GM18519 (cell line): ENCODE results near the gene PLXNA3.
A peak's percentile ranks its signal among the peaks of the same experiment; 100 is the strongest.

Source experiments
- ATAC-seq: cut with Tn5 transposase; IDR thresholded peaks from one replicate; pipeline ENCODE4 v1.9.1; 2021; ENCODE audit warnings: mild to moderate bottlenecking, moderate library complexity; ENCODE audit not compliant: unreplicated experiment, low FRiP score

Gene PLXNA3

GRCh38 chrX:154476821-154477220 is 18.7 kb downstream of the PLXNA3 start:
- ATAC-seq = no peak

- no peak for ATAC-seq
Measured at GRCh38 chrX:154477891-154478477, 19.9 kb downstream of the PLXNA3 start.

- peak; percentile 68 for ATAC-seq
Measured at GRCh38 chrX:154478728-154479622, 20.9 kb downstream of the PLXNA3 start, which contains the start of gene LAGE3. Gene LAGE3, minus strand, starts transcription at chrX:154479281. Its CDS starts 366 bp downstream, at chrX:154478915.

DNA sequence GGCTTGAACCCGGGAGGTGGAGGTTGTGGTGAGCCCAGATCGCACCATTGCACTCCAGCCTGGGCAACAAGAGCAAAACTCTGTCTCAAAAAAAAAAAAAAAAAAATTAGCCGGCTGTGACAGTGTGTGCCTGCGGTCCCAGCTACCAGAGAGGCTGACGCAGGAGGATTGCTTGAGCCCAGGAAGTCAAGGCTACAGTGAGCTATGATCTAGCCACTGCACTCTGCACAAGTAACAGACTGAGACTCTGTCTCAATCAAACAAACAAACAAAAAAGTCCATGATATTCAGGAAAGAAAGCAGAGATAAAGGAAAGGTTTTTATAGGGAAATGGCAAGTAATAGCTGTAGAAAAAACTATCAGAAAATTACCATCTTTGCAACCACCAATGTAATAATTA is 23.1 kb downstream of the PLXNA3 start:
- no peak for ATAC-seq

DNA sequence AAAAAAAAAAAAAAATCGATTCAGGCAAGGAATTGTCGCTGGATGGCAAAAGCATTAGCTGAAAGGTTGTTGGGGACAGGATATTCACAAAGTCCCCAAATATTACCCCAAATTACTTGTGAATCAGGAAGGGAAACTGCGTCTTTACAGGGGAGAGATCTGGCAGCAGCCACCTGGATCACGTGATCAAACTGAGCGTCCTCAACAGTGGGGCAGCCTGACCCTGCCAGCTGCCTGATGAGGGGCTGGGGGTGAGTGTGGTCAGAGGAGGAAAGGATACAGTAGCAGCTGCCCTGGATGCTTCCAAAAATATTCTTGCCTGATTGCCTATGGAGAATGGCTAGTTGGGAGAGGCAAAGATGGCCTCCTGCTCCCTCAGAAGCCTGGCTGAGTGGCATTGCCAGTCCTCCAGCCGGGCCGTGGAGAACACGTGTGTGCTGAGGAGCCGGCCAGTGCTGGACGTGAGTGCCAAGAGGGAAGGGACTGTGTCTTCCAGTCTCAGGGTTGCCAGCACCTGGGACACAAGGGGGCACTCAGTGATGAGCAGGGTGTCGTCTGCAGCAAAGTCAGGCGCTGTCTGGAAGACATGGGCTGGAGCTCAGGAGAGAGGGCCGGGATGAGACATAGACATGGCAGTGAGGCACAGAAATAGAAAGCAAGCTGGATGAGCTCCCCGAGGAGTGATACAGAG is 24.0 kb downstream of the PLXNA3 start:
- no peak for ATAC-seq

GRCh38 chrX:154482786-154483185 is 24.7 kb downstream of the PLXNA3 start:
- ATAC-seq = no peak

DNA sequence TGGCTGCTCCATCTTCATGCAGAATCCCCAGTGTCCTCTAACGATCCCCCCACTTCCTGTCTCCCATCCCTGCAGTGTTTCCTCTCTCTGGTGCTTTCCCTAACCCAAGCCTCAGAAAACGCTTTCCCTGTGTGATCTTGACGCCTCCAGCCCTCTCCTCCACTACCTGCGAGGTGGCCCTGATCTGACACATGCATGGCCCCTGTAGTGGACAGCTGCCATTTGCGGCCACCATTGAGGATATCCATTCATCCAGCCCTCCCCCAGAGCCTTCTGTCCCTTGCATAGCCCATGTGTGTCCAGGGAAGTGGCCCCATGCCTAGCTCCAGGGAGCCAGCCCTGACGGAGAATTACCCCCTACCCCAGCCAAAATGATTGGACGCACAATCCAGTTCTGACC is 25.2 kb downstream of the PLXNA3 start:
- no peak for ATAC-seq

DNA sequence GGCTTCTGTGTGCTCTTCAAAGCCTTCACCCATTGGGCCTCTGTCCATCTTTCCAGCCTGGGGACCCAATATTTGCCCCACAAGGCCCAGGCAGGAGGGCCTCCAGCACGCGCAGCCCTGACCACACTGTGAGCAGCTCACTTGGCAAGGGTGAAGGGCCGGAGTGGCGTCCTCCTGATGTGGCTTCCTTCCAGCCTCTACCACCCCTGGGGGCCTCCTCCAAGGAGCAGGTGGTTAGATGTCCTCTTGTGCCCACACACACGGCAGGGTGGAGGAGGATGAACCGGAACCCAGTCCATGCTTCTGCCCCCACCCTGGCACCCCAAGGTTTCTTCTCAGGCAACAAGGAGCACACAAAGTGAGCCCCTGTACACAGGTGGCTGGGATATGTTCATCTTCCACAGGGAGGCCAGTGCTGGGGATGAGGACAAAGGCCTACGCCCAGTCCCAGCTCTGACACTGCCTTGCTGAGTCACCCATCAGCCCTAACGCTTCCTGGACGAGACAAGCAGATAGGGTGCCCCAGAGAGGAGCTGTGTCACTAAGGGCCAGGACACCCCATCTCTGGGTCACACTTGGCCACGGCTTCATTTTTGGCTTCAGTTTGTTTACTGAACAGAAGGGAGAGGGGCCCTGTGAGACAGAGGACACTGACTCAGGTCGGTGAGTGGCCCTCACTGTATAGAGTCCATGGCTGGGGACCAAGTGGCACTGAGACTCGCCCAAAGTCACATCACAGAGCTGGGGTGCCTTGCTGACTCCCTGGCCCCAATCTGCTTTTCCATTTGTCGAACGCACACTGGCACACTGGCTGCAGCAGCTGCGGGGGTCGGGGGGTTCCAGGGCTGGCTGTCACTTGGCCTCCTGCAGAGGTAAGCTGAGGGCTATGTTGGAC is 26.4 kb downstream of the PLXNA3 start:
- ATAC-seq = no peak

- ATAC-seq = no peak
Measured at GRCh38 chrX:154485150-154486051, 27.3 kb downstream of the PLXNA3 start.

DNA sequence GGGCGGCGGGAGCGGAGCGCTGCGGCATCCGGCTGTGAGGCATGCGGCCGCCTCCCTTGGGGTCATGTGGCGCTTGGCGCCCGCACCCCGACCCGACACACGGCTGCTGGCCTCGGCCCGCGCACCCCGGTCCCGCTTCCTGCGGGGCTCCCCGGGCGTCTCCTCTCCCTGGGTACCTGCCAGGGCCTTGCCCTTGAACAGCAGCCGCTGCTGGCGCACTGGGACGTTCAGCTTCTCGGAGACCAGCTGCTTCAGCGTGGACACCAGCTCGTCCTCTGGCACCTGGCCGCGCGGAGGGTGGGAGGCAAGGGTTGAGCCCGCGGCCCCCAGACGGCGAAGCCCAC is 27.9 kb downstream of the PLXNA3 start:
- no peak for ATAC-seq

GRCh38 chrX:154486396-154487207 is 28.5 kb downstream of the PLXNA3 start, which contains the start of gene UBL4A:
Gene UBL4A, minus strand, starts transcription at chrX:154486615. Its CDS starts 31 bp downstream, at chrX:154486584.
- ATAC-seq = no peak

GRCh38 chrX:154487518-154488290 is 29.6 kb downstream of the PLXNA3 start:
- no peak for ATAC-seq

DNA sequence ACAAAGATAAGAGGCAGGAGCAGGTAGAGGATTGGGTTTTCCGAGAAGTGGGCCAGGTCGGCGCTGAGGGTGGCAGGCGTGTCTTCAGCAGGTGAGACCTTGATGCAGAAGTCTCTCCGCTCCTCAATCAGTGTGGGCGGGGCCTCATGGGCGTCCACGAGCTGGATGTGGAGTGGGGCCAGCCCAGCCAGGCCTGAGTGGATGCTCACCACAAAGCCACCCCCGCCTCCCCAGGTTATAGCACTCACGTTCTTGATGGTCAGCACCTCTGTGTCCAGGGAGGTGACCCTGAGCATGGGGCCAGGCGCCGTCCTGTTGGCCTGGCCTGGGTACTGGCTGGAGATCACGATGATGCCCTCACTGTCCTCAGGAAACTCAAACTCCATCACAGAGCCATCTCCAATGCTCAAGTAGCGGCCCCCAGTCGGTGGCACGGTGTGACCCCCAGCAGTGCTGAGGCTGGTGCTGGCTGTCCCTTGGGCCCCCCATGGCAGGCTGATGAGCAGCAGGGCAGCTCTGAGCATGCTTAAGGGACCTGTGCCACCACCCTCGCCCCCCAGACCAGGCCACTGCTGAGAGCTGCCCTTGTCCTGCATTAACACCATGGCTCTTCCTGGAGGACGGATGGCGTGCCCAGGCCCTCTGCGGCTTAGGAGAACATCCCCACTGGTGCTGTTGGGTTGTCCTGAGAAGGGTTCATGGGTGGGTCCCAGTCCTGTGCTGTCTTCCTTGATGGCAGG is 30.4 kb downstream of the PLXNA3 start:
- ATAC-seq = no peak

DNA sequence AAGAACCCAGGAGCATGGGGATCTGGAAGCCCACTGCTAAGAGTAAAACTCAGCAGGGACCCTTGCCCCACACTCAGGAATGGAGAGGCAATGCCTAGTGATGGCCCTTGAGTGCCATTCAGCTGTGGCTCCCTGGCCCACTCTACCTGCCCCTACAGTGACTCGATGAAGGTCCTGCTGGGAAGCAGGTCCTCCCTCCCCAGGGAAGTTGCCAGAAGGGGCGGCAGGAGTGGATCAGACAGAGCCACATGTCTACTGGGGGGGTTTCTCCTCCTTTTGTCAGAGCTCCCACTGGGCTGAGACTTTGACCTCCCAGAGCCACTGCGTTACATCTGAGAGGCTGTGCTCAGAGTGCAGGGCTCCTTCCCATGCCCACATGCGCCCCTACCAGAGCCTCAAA is 31.1 kb downstream of the PLXNA3 start:
- no peak for ATAC-seq

DNA sequence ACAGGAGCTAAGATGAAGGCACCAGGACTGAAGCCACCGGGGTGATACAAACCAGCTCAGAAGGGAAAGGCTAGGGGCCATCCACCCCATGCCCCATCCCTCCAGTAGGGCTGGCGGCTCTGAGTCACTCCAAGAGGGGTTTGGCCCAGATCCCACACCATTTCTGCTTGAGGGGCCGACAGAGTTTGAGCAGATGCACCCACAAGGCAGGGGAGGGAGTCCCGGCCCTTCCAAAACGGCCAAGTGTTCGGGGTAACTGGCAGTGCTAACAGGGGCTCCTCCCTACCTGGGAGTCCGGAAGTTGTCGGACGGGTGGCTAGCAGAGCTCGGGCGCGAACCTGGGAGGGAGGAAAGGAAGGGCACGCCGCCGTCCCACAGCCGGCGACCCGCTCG is 31.9 kb downstream of the PLXNA3 start:
- ATAC-seq = no peak

GRCh38 chrX:154490414-154491083 is 32.5 kb downstream of the PLXNA3 start, which contains the start of gene SLC10A3:
Gene SLC10A3, minus strand, starts transcription at chrX:154490629. Its CDS starts 1,689 bp downstream, at chrX:154488940.
- ATAC-seq = peak; percentile 74
